Esophagus muscularis mucosa (tissue), 4 donors: ENCODE data around the gene PDK1. TPM values are rescaled to one million over a fixed set of nuclear protein-coding genes. Genes with fewer than 3 reads are reported as not detected.

ENCODE experiments used
- DNase-seq: peaks from one replicate; pipeline ENCODE4 v3.0.0-alpha.2; 2017; ENCODE audit errors: extremely low spot score
- H3K27ac ChIP-seq, 4 donors: fragments of 200-600 bp; sonication (generic); replicated peaks in 1 of 4; 1 replicate in 3 of 4; 2 replicates in 1 of 4; pipeline ENCODE4 v1.5.1; 2016 to 2019; ENCODE audit warnings: mild to moderate bottlenecking in 1 of 4
- H3K27me3 ChIP-seq, 4 donors: fragments of 200-600 bp; sonication (generic); one replicate each; pipeline versions ENCODE4 v1.5.1 to v1.6.0; 2016 to 2019
- H3K36me3 ChIP-seq, 4 donors: fragments of 200-600 bp; sonication (generic); one replicate each; pipeline ENCODE4 v1.5.1; 2016 to 2019
- H3K4me1 ChIP-seq, 4 donors: fragments of 200-600 bp; sonication (generic); one replicate each; pipeline ENCODE4 v1.5.1; 2016 to 2019
- H3K4me3 ChIP-seq, 4 donors: fragments of 200-600 bp; sonication (generic); 1 replicate in 2 of 4; 2 replicates in 2 of 4; pipeline ENCODE4 v1.5.1; 2016 to 2019; ENCODE audit warnings: mild to moderate bottlenecking in 4 of 4, moderate library complexity in 1 of 4
- H3K9me3 ChIP-seq, 4 donors: fragments of 200-600 bp; sonication (generic); 1 replicate in 3 of 4; 2 replicates in 1 of 4; pipeline ENCODE4 v1.5.1; 2016 to 2019
- CTCF ChIP-seq, 3 experiments: fragments of 200-600 bp in 2 of 3; fragments of 450-650 bp in 1 of 3; sonication (generic) in 2 of 3; IDR thresholded peaks; one replicate each; pipeline ENCODE4 v1.5.1; 2017 to 2019; ENCODE audit warnings: antibody characterized with exemption in 3 of 3, mild to moderate bottlenecking in 2 of 3, moderate library complexity in 1 of 3
- EP300 ChIP-seq: sonication (generic); formaldehyde crosslinking; IDR thresholded peaks from one replicate; pipeline ENCODE4 v1.6.1; 2017; ENCODE audit warnings: antibody characterized with exemption
- POLR2A ChIP-seq: fragments of 450-650 bp; IDR thresholded peaks from one replicate; pipeline ENCODE4 v1.6.1; 2017; ENCODE audit warnings: antibody characterized with exemption, moderate library complexity, mild to moderate bottlenecking, low read depth
- POLR2AphosphoS5 ChIP-seq, 2 donors: sonication (generic); formaldehyde crosslinking; IDR thresholded peaks; one replicate each; pipeline ENCODE4 v1.6.1; 2017; ENCODE audit warnings: antibody characterized with exemption in 2 of 2
- WGBS: methylation state at CpG from one replicate; pipeline ENCODE4 v1.1.5; 2018; 5-methylcytosine and 5-hydroxymethylcytosine counted together
- intact Hi-C: fragments of 100-400 bp; cut with DNase I; formaldehyde crosslinking; loops from one replicate; pipeline ENCODE4 v1.15.1; 2023
- total RNA-seq, 4 donors: library from RNA; depleted of rRNA; stranded (reverse); fragments of >200 nt; gene quantifications; one replicate each; pipeline versions ENCODE4 v1.1.0 to v1.2.1, GENCODE V29; 2016

PDK1 gene
- total RNA-seq, 4 donors from 2014 or later, result 5.1 to 15.8 (median 11.2) TPM

- TF ChIP-seq EP300 (no peak), POLR2A (no peak), CTCF (IDR thresholded peaks at IDR 0.05) (no peak), POLR2AphosphoS5 (IDR thresholded peaks at IDR 0.05) (no peak)
- 88% methylated on average over 6 of the region's 6 CpGs for WGBS
- no peaks in the 10 kb centered on the region for H3K36me3 ChIP-seq
- no peak overlapping the region for H3K4me3 ChIP-seq
- intact Hi-C loops, result no loop called here
- no peaks in the 10 kb centered on the region for H3K27me3 ChIP-seq
- H3K27ac ChIP-seq, result no peak overlapping the region
- H3K9me3 ChIP-seq, result no peaks in the 10 kb centered on the region
- no peak for DNase-seq
- no peaks in the 10 kb centered on the region for H3K4me1 ChIP-seq
These were observed 86.6 kb downstream of the PDK1 start for GRCh38 chr2:172642301-172643020.

- no peak overlapping the region for H3K27ac ChIP-seq
- intact Hi-C loops, result no loop called here
- H3K4me3 ChIP-seq, result no peak overlapping the region
- H3K9me3 ChIP-seq, result no peaks in the 10 kb centered on the region
- DNase-seq, result no peak
- no peaks in the 10 kb centered on the region for H3K4me1 ChIP-seq
- no peaks in the 10 kb centered on the region for H3K27me3 ChIP-seq
- no peaks in the 10 kb centered on the region for H3K36me3 ChIP-seq
- TF ChIP-seq POLR2AphosphoS5 (IDR thresholded peaks at IDR 0.05), result no peak
- WGBS, result 64% methylated on average over 6 of the region's 6 CpGs
These were observed 87.3 kb downstream of the PDK1 start for GRCh38 chr2:172643142-172643541.

- no peak for DNase-seq
- 83% methylated on average over 1 of the region's 1 CpG for WGBS
- Histone ChIP-seq H3K36me3 (no peaks in the 10 kb centered on the region), H3K4me3 (no peak overlapping the region), H3K27me3 (no peaks in the 10 kb centered on the region), H3K9me3 (peaks cover 0 to 6% (median 0%) of the 10 kb centered on the region in 4 donors), H3K27ac (no peak overlapping the region), H3K4me1 (no peaks in the 10 kb centered on the region)
- no peak for TF ChIP-seq POLR2A
- no peak for TF ChIP-seq CTCF (IDR thresholded peaks at IDR 0.05)
- TF ChIP-seq EP300, result no peak
- TF ChIP-seq POLR2AphosphoS5 (IDR thresholded peaks at IDR 0.05), result no peak
- intact Hi-C loops, result no loop called here
These were observed 91.5 kb downstream of the PDK1 start for GRCh38 chr2:172647439-172647838.

GRCh38 chr2:172655091-172655837 lies 99.4 kb downstream of the PDK1 start:
- no peak for DNase-seq
- Histone ChIP-seq H3K27ac (no peak overlapping the region), H3K27me3 (no peaks in the 10 kb centered on the region), H3K4me1 (no peaks in the 10 kb centered on the region), H3K9me3 (peaks cover 0 to 14% (median 3%) of the 10 kb centered on the region in 4 donors), H3K36me3 (no peaks in the 10 kb centered on the region), H3K4me3 (no peak overlapping the region)
- 69% methylated on average over 8 of the region's 8 CpGs for WGBS
- intact Hi-C loops, result no loop called here
- no peak for TF ChIP-seq EP300
- no peak for TF ChIP-seq POLR2A
- TF ChIP-seq CTCF (IDR thresholded peaks at IDR 0.05), result no peak
- TF ChIP-seq POLR2AphosphoS5 (IDR thresholded peaks at IDR 0.05), result no peak

- Histone ChIP-seq H3K27ac (no peak overlapping the region), H3K4me1 (no peaks in the 10 kb centered on the region), H3K9me3 (peaks cover 0 to 14% (median 3%) of the 10 kb centered on the region in 4 donors), H3K27me3 (no peaks in the 10 kb centered on the region), H3K36me3 (no peaks in the 10 kb centered on the region), H3K4me3 (no peak overlapping the region)
- no peak for DNase-seq
- TF ChIP-seq POLR2AphosphoS5 (IDR thresholded peaks at IDR 0.05) (no peak), POLR2A (no peak), EP300 (no peak), CTCF (IDR thresholded peaks at IDR 0.05) (no peak)
- 86% methylated on average over 5 of the region's 5 CpGs for WGBS
- intact Hi-C loops, result no loop called here
These were observed 100.1 kb downstream of the PDK1 start for GRCh38 chr2:172655838-172656573.
